Adipocyte (in vitro differentiated cells): ENCODE measurements around the gene CD69.

ENCODE experiments used
- DNase-seq: peaks from one replicate; pipeline ENCODE4 v3.0.0-alpha.2; 2015; ENCODE audit warnings: low read depth
- H3K27me3 ChIP-seq: replicated peaks from 2 replicates; pipeline ENCODE4 v1.7.0; 2013; ENCODE audit warnings: mild to moderate bottlenecking, low read length, moderate library complexity; ENCODE audit not compliant: control insufficient read depth, insufficient read depth
- H3K36me3 ChIP-seq: 2 replicates; pipeline ENCODE4 v1.7.0; 2013; ENCODE audit warnings: low read length, mild to moderate bottlenecking, moderate library complexity; ENCODE audit not compliant: control insufficient read depth, insufficient read depth, severe bottlenecking
- H3K4me1 ChIP-seq: 2 replicates; pipeline ENCODE4 v1.7.0; 2013; ENCODE audit warnings: mild to moderate bottlenecking, low read length, moderate library complexity; ENCODE audit not compliant: control insufficient read depth, insufficient read depth
- H3K4me3 ChIP-seq: 2 replicates; pipeline ENCODE4 v1.7.0; 2013; ENCODE audit warnings: mild to moderate bottlenecking, low read length, moderate library complexity
- H3K9ac ChIP-seq: 2 replicates; pipeline ENCODE4 v1.7.0; 2013; ENCODE audit warnings: mild to moderate bottlenecking, low read length, moderate library complexity
- H3K9me3 ChIP-seq: 2 replicates; pipeline ENCODE4 v1.7.0; 2013; ENCODE audit warnings: mild to moderate bottlenecking, low read length, moderate library complexity; ENCODE audit not compliant: control insufficient read depth

Gene CD69

GRCh38 chr12:9794484-9795093, 33.9 kb upstream of the CD69 start:
- Histone ChIP-seq H3K4me1 (peaks cover 13% of the 10 kb centered on the region), H3K36me3 (no peaks in the 10 kb centered on the region), H3K9me3 (no peaks in the 10 kb centered on the region), H3K4me3 (no peak overlapping the region), H3K9ac (no peak overlapping the region), H3K27me3 (no peaks in the 10 kb centered on the region)
- DNase-seq = no peak

DNA sequence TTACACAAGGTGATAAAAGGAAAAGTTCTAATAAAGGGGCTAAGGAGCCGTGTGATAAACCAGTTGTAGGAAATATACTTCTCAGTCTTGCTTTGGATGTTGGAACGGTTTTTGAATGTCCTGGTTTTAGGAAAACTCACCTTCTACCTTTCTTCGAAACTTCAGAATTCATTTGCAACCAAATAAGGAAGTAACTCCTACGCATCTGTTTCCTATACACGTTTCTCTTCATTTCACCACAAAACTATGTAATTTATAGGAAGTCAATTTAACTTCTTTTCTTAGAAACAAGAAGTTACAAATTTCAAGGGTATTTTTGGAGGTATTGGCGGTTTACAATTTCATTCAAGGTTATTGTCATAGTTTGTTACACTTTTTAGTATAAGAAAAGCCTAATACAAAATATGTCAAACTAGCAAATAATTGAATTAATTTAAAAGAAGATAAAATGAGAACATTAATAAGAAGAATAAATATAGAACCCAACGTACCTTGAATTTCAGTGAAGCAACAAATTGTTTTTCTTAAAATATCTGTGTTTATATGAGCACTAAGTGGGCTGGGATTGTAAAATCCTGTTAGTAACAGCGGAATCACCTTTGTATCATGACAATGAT, 33.2 kb upstream of the CD69 start:
- no peak for DNase-seq
- Histone ChIP-seq H3K4me3 (no peak overlapping the region), H3K36me3 (no peaks in the 10 kb centered on the region), H3K9ac (no peak overlapping the region), H3K27me3 (no peaks in the 10 kb centered on the region), H3K9me3 (no peaks in the 10 kb centered on the region), H3K4me1 (peaks cover 13% of the 10 kb centered on the region)

DNA sequence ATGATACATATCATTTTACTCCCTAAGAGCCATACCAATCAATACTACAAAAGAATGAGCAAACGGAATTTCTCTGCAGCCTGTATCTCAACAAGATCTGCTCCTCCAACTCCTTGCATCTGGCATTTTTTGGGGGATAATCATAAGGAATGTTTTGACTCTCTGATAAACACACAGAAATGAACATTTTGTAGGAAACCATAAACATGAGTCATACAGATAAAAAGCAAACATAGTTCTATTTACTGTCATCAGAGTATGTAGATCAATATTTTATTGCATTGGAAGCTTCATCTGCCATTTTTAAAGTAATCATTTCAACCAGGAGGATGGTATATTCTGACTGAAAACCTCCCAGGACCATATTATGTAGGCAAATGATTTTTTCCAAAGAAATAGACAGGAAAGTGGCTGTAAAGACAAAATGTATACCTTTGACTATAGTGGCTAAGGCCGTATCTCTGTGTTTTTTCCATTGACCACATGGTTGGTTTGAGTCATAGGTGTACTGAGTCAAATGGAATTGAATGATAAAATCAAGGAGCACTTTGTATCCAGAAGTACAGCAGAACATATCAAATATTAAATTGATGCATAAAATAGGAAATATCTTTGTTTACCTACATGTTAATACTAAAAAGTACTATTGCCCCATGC, 32.4 kb upstream of the CD69 start:
- Histone ChIP-seq H3K9me3 (no peaks in the 10 kb centered on the region), H3K4me3 (no peak overlapping the region), H3K9ac (no peak overlapping the region), H3K4me1 (peaks cover 13% of the 10 kb centered on the region), H3K27me3 (no peaks in the 10 kb centered on the region), H3K36me3 (no peaks in the 10 kb centered on the region)
- peak; percentile 51 for DNase-seq

DNA sequence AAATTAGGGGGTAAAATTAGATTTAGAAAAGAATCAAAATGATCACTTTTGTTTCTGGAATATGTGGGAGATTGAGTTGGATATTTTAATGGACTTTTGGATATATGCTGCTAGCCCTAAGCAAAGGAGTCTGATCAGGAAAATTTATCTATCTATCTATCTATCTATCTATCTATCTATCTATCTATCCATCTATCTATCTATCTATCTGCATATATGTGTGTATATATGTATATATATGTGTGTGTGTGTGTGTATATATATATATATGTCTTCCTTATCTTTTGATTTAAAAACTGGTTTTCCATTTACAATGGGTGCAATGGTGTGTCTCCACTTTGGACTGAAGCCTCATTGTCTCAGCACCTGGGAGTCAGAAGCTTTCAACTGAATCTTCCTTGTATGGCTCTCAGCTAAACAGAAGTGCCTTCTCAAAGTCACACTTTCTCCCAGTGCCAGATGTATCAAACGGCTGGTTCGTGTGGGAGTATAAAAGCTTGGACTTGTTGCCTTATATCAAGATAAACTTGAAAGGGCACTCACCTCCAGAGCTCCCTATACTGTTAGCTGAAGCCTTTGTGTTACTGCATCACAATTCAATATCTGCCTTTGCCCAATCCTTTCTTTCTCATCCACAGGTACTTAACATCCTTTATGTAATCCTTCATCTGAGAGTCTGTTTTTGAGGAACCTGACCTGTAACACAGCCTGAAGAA, 31.6 kb upstream of the CD69 start:
- Histone ChIP-seq H3K9ac (no peak overlapping the region), H3K27me3 (no peaks in the 10 kb centered on the region), H3K4me1 (peaks cover 13% of the 10 kb centered on the region), H3K36me3 (no peaks in the 10 kb centered on the region), H3K9me3 (no peaks in the 10 kb centered on the region), H3K4me3 (no peak overlapping the region)
- no peak for DNase-seq

DNA sequence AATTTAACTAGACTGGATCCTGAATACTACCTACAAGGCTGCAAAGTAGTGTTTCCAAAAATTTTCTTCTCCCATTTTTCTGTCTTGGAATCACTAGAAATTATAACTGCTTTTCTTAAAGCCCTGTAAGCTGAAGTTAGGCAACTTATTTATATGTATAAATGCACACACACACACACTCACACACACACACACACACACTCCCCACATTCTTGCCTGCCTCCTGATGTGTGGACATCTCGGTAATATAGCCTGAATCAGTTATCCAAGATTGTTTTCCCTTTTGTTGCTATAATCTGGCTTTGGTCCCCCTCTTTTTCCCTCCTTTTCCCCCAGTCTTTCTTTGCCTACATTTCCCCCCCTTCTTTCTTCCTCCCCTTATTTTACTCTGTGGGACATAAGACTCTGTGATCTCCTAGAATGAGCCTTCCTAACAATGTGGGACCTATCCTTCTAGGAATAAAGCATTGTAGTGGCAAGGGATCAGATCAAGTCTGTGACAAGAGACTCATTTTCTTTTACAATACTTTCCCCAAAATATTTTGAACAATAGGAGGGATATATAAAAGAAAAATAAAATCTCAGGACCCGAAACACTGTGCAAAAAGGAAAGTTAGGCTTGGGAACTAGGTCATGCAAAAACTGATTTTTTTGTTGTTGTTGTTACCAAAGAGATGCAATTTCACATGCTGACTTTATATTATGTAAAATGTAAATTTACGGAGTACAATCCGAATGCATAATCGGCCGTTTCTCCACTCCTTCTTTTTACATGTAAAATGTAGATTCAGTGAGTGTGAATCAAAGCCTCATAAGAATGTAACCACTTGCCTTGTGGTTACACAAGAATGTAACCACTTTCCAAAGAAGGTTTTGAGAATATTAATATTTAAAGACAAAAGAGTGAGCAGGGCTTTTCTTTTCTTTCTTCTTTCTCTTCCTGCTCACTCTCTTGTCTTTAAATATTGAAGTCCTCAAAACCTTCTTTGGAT, 26.3 kb upstream of the CD69 start:
- H3K9me3 ChIP-seq = no peaks in the 10 kb centered on the region
- H3K4me3 ChIP-seq = no peak overlapping the region
- H3K4me1 ChIP-seq = no peaks in the 10 kb centered on the region
- no peaks in the 10 kb centered on the region for H3K36me3 ChIP-seq
- DNase-seq = peak; percentile 40
- H3K27me3 ChIP-seq = peaks cover 2% of the 10 kb centered on the region
- H3K9ac ChIP-seq = no peak overlapping the region

DNA sequence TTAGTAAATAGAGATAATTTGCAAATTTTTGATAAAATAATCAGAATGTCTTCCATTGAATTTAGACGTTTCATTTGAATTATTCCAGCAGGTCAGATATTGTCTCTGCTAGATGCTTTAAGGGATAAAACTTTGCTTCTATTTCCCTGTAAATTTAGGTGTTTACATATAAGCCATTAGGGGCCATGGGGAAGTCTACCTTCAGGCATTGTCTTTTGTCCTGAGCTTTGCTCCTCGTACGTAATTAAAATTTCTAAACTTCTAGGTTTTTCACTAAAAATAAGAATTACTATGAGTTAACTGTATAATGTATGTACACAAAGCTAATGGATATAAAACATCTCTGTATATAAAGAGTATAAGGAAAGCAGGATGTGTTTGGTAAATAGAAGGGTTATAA, 24.1 kb upstream of the CD69 start:
- Histone ChIP-seq H3K4me3 (no peak overlapping the region), H3K9ac (no peak overlapping the region), H3K9me3 (peaks cover 4% of the 10 kb centered on the region), H3K27me3 (peaks cover 2% of the 10 kb centered on the region), H3K36me3 (no peaks in the 10 kb centered on the region), H3K4me1 (no peaks in the 10 kb centered on the region)
- no peak for DNase-seq

DNA sequence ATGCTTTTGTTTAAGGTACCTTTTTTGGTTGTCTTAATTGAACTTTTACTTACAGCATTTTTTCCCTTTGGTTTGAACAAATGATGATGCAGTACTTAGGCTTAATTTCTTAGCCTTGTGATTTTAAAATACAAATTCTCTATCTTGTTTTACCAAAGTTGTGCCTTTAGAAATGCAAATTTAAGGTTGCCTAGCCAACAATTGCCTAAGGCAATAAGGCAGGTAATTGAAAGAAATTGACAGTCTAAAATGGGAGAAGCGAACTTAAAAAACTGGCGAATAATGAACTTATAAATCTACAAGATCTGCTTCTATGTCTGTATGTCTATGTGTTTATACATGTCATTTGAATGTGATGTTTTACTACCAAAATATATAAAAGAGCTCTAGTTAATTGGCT, 23.6 kb upstream of the CD69 start:
- Histone ChIP-seq H3K9me3 (peaks cover 6% of the 10 kb centered on the region), H3K4me3 (no peak overlapping the region), H3K36me3 (no peaks in the 10 kb centered on the region), H3K4me1 (no peaks in the 10 kb centered on the region), H3K9ac (no peak overlapping the region), H3K27me3 (peaks cover 2% of the 10 kb centered on the region)
- DNase-seq = no peak

- no peak for DNase-seq
- Histone ChIP-seq H3K9ac (no peak overlapping the region), H3K9me3 (peaks cover 6% of the 10 kb centered on the region), H3K4me3 (no peak overlapping the region), H3K27me3 (peaks cover 2% of the 10 kb centered on the region), H3K36me3 (no peaks in the 10 kb centered on the region), H3K4me1 (no peaks in the 10 kb centered on the region)
Measured at GRCh38 chr12:9782547-9783382, 22.1 kb upstream of the CD69 start.

DNA sequence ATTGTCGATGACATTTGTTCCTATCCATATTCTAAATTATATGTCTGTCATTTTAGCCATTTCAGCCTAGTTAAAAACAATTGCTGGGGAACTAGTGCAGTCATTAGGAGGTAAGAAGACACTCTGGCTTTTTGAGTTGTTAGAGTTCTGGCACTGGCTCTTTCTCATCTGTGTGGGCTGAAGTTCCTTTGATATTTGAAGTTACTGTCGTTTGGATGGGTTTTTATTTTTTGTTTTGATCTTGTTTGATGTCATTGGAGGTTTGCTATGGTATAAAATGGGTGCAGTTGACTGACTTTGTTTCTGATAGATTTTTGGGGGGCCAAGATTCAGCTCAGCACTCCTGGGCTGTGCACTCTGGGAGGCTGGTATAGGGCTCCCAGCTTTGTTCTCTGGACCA, 20.7 kb upstream of the CD69 start:
- no peak overlapping the region for H3K4me3 ChIP-seq
- DNase-seq = no peak
- H3K27me3 ChIP-seq = peaks cover 2% of the 10 kb centered on the region
- no peaks in the 10 kb centered on the region for H3K4me1 ChIP-seq
- peaks cover 6% of the 10 kb centered on the region for H3K9me3 ChIP-seq
- no peaks in the 10 kb centered on the region for H3K36me3 ChIP-seq
- H3K9ac ChIP-seq = no peak overlapping the region

DNA sequence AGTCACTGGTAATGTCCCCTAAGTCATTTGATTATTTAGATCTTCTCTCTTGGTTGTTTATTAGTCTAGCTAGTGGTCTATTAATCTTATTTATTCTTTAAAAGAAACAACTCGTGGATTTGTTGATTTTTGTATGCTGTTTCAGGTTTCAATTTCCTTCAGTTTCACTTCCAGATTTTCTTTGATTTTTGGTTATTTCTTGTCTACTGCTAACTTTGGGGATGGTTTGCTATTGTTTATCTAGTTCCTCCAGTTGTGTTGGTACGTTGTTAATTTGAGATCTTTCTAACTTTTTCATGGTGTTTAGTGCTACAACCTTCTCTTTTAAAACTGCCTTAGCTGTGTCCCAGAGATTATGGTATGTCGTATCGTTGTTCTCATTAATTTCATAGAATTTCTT, 18.5 kb upstream of the CD69 start:
- no peak overlapping the region for H3K4me3 ChIP-seq
- no peak overlapping the region for H3K9ac ChIP-seq
- DNase-seq = no peak
- H3K36me3 ChIP-seq = no peaks in the 10 kb centered on the region
- no peaks in the 10 kb centered on the region for H3K4me1 ChIP-seq
- H3K9me3 ChIP-seq = peaks cover 6% of the 10 kb centered on the region
- peaks cover 2% of the 10 kb centered on the region for H3K27me3 ChIP-seq
